GM10266 (cell line): ENCODE results near the gene LYZL2.
A peak's percentile ranks its signal among the peaks of the same experiment; 100 is the strongest.
"Not testable (repeated sequence)": the region's sequence is repeated elsewhere in the genome, so short reads cannot be mapped to it uniquely, and the experiment has no call there.

Experiments used
- DNase-seq: peaks from one replicate; pipeline ENCODE4 v3.0.0; 2012; ENCODE audit errors: extremely low spot score
- TF ChIP-seq, protein P1 (sequence below): IDR thresholded peaks from 2 replicates; pipeline ENCODE4 v1.5.1; 2012; ENCODE audit warnings: mild to moderate bottlenecking, low read depth; ENCODE audit not compliant: control insufficient read depth, insufficient read depth; ENCODE audit errors: missing control alignments

LYZL2 gene

DNA sequence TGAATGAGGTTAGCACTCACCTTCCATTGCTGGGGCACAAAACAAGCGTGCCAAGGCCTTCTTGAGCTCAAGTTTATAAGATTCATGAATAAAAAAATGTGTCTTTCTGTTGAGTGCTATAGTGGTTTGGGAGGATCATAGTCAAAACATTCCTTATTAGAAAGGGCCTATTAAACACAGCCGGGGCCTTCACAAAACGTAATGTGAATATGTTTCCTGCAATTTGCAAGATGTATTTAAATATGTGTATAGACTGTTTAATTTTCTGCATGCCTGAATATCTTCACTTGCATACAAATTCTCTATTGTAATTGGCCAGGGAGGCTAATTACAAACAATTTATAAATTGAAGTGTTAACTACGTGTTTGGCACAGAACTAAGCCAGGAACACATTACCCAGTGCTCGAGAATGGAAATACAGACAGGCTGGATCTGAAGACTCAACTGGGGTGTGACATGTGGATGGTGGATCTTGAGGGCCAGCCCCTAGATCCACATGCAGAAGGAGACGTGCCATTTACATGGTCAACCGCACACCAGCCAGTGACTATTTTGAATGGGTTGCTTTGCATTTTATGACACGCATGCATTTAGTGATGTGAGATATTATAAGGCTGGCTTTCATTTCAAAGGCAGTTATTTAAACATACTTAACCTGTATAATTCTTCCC, 31.3 kb downstream of the LYZL2 start:
- TF ChIP-seq, protein P1, sequence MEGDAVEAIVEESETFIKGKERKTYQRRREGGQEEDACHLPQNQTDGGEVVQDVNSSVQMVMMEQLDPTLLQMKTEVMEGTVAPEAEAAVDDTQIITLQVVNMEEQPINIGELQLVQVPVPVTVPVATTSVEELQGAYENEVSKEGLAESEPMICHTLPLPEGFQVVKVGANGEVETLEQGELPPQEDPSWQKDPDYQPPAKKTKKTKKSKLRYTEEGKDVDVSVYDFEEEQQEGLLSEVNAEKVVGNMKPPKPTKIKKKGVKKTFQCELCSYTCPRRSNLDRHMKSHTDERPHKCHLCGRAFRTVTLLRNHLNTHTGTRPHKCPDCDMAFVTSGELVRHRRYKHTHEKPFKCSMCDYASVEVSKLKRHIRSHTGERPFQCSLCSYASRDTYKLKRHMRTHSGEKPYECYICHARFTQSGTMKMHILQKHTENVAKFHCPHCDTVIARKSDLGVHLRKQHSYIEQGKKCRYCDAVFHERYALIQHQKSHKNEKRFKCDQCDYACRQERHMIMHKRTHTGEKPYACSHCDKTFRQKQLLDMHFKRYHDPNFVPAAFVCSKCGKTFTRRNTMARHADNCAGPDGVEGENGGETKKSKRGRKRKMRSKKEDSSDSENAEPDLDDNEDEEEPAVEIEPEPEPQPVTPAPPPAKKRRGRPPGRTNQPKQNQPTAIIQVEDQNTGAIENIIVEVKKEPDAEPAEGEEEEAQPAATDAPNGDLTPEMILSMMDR, result no peak
- no peak for DNase-seq

DNA sequence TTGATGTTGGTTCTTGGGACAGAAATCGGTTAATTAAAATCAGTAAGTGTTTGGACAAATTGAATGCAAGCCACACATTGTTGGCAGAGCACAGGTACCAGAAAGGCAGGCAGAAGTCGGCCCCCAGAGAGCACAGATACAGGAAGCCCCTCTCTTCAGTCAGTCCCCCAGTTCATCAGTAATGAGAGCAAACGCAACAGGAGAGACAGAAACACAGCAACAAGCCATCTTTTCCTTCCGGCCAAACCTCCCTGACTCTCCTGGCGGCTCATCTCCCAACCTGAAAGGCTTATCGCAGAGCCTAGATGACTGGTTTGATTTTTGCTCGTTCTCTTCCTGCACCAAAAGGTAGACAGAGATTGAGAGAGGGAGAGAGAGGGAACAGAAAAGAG, 32.1 kb downstream of the LYZL2 start:
- not testable (repeated sequence) for DNase-seq

DNA sequence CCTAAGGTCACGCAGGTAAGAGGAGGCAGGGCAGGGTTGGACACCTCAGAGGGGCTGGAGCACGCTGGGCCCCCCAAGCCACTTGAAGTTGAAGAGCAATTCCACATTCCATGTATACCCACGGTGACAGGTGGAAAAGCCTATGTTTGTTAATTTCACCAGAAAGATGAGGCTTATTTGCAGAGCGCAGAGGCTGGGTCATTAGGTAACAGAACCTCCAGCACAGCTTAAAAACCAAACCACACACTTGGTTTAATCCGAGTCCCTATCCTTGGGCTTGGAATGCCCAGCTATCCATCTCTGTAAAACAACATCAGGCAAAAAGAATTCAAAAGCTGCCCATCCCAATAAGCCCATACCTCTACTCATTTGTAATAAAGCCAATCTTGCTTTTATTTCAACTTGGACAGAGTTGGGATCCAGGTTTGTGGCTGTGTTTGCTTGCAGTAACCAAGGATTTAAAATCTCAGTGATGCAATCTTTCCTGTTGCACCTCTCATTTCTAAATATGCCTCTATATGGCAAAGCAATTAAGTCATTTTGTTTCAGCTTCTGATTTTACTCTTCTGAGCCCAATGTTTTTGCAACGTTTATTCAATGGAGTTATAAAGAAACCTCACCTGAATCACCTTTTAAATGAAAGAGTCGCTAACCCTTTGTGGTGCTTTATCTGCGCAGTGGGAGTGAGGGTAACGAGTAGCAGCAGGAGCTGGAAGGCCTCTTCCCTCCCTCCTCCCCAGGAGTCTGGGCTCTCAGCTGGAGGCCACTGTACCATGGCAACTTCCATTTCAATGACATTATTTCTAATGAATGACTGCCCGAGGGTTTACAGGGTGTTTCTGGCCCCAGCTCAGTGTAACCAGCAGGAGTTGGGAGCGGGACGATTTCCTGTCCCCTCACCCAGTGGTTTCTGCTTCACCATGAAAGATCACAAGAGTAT, 32.8 kb downstream of the LYZL2 start:
- DNase-seq, result not testable (repeated sequence)

DNA sequence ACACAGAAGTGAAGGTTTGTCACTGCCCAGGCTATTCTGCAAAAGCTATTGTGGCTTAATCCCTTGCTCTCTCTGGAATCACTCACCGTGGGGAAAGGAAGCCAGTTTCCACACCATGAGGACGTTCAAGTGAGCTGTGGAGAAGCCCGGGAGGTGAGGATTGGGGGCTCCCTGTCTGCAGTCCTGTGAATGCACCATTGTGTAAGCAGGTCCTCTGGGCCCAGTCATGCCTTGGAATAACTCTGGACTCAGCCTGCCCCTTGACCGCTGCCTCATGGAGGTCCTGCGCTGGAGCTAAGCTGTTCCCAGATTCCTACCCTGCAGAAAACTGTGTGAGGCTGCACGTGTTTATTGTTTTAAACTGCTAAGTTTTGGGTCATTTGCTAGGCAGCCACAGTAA, 33.5 kb downstream of the LYZL2 start:
- DNase-seq, result no peak
- TF ChIP-seq, protein P1, result no peak

DNA sequence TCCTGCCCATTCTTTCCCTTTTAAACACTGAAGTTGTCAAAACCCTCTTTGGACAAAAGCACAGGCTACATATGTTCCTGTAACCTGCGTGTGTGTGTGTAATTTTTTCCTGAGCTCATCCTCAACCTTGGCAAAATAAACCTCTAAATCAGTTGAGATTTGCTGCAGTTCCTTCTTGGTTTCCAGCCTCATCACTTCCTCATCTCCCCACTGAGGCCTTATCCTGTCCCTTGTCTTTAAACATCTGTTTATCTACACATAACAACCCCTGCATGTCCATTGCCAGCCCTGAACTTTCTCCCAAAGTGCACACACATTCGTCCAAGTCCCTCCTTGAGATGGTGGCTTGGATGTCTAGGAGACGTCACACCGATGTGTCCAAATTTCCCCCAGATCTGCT, 35.5 kb downstream of the LYZL2 start:
- DNase-seq, result no peak

DNA sequence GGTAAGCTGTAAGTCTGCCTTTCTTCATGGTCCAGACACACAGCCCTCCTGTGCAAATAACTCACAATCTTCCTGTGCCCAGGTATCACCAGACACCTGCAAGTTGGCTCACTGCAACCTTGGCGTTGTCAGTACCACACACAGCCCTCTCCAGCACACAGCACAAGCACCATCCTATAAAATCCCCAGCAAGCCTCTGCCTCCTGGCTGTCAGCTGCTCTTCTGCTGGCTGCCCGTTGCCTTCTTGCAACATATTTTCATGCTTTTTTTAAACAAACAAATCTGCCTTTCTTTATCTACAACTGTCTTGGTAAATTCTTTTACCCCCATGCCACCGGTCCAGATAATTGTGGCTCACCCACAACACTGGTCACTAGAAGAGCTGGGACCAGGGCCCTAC, 36.8 kb downstream of the LYZL2 start:
- not testable (repeated sequence) for DNase-seq

More for the DNA sequence above, 35.5 kb downstream of the LYZL2 start:
- TF ChIP-seq, protein P1, result no peak

DNA sequence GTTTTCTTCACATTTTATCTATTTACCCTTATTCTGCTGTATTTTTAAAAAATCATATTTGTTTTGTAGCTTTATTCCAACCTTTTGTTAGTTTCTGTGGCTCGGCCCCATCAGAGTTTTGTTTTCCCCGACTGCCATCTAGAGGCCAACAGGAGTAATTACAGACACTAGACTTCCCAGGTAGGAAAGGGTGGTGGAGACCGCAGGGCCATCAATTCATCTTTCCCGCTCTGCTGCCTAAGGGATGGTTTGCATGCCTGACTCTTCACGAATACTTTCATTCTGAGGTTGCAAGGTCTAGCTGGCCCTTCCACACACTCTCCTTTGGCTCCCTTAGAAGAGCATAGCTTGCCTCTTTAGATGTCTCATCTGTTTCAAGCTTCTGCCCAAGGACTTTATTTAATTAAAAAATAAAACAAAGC, 38.3 kb downstream of the LYZL2 start:
- TF ChIP-seq, protein P1, result peak; percentile 56
- DNase-seq, result peak; percentile 27

DNA sequence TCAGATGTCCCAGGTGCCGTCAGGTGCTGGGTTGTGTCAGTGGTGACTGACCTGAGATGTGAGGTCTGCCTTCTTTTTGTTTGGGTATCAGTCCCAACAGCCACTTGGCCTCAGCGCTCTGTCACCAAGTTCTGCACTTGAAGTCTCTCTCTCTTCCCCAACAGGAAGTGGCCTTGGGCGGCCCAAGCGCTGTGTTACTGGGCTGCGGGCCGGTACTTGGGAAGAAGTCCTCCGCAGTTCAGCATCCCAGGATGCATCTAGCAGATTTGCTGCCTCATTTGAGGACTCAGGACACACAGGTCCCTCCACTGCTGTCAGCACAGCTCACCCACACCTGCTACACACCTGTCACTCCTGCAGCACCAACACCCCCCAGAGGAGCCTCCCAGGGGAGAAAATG, 40.1 kb downstream of the LYZL2 start:
- no peak for DNase-seq
- TF ChIP-seq, protein P1, result no peak
